GM21528 (cell line): ENCODE results near the gene CAB39.
"Not testable (repeated sequence)": the region's sequence is repeated elsewhere in the genome, so short reads cannot be mapped to it uniquely, and the experiment has no call there.

ENCODE experiments used
- ATAC-seq: cut with Tn5 transposase; IDR thresholded peaks from one replicate; pipeline ENCODE4 v1.9.1; 2021; ENCODE audit warnings: mild to moderate bottlenecking, moderate library complexity; ENCODE audit not compliant: unreplicated experiment, low FRiP score

The CAB39 gene

DNA sequence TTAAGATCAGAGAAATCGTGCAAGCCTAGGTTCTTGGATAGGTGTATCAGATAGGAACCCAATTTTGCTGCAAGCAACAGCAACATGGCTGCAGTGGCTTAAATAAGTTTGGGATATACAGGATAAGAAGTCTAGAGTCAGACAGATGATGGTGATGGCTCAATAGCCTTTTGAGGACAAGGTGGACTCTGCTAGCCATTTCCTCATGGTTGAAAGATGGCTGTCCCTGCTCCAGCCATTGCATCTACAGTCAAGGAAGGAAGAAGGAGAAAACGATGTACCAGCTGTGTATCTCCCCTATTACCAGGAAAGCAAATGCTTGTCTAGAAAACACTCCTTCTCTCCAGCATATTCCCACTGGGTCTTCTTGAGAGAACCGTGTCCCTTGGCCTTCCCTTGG is 30.1 kb upstream of the CAB39 start:
- ATAC-seq: no peak

- ATAC-seq: no peak
Measured at GRCh38 chr2:230684270-230685168, 28.1 kb upstream of the CAB39 start.

DNA sequence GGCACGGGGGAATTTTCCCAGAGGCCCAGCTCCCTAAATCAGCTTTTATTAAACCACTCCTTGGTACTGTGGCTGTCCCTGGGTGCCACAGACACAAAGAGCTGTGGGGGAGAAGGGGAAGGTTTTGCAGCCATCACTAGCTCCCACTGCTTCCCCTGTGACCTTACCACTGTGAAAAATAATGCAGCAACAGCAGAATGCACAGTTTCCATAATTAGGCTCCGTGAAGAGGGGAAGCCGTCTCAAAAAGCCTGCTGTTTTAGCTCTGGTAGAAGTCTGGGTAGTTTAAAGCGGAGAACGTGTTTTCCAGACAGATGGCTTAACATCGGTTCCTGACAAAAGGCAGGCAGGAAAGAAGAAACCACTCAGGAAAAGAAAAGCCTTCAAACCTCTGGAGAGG is 27.5 kb upstream of the CAB39 start:
- ATAC-seq: no peak

DNA sequence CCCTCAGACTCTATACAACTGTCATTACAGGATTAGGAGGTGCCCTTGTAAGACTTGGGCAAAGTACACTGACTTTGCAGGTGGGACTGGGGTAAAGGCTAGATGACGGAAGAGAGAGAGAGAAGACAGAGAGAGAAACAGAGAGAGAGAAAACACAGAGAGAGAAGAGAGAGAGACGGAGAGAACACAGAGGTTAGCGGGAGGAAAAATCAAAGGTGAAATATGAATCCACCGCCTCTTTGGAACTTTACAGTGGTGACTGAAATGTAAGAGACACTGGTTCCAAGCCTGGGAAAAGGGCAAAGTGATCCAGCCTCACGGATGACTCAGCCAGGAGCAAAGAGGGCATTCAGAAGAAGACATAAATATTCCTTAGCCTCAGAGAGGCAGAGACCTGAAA is 25.1 kb upstream of the CAB39 start:
- ATAC-seq: no peak

DNA sequence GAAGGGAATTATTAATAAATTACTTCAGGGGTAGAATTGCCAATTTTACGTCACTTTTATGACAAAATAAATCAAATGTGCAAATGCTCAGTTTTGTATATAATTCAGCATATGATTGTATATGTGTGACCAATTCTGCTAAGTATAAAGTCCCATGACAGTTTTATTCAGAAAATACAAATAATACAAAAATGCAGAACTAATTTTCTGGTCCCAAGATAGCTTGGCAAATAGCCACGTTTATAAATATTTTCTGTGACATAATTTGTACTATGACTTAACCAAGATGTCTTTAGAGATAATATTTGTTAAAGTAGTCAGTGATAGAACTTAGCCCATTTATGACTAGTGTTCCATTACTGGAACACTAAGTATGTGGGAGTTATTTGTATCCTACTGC is 24.2 kb upstream of the CAB39 start:
- ATAC-seq: no peak

- no peak for ATAC-seq
Measured at GRCh38 chr2:230690439-230690838, 22.2 kb upstream of the CAB39 start.

GRCh38 chr2:230691005-230691647 is 21.5 kb upstream of the CAB39 start:
- no peak for ATAC-seq

DNA sequence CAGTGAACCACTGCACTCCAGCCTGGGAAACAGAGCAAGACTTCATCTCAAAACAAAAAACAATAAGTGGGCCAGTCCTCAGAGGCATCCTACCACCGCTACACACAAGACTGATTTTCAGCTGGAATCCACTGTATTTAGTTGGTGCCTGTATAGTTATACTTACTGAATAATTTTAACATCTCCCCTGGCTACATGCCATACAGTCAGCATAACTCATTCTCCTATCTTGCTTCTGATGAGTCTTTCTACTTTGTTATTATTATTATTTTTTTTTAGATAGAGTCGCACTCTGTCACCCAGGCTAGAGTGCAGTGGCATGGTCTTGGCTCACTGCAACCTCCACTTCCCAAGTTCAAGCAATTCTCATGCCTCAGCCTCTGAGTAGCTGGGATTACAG is 19.9 kb upstream of the CAB39 start:
- ATAC-seq: no peak

DNA sequence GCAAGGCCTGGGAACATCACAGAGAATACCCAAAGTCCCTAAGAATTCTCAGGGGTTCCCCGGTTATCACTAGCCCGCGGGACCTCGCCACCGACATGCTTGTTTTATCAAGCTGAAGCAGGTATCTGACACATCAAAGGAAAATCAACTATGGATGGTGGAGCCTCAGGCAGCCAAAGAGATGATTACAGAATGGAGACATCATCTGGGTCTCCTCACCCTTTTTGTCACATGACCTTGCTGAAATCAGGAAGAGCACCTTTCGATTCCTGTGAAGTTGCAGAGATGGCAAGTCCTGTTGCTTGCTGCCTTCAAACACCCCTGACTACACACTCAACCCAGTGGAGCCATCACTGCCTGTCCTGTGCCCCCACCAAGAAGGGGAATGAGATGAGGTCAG is 19.2 kb upstream of the CAB39 start:
- ATAC-seq: no peak

DNA sequence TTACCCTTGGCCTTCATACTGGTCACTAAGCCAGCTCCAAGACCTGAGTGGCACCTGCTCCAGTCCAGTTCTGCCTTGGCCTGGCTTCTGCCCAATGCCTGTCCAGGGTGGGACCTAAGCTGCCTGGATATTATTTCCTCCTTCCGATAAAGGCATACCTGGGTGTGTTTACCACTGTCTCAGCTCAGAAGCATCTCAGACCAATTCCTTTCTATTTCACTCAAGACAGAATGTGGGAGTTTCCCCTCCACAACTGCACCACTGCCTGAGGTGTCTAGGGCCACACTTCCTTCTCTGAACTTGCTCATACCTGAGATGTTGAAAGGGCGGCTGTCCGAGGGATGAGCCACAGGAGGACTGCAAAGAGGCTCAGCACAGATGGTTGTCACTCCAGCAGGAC is 18.4 kb upstream of the CAB39 start:
- ATAC-seq: no peak

DNA sequence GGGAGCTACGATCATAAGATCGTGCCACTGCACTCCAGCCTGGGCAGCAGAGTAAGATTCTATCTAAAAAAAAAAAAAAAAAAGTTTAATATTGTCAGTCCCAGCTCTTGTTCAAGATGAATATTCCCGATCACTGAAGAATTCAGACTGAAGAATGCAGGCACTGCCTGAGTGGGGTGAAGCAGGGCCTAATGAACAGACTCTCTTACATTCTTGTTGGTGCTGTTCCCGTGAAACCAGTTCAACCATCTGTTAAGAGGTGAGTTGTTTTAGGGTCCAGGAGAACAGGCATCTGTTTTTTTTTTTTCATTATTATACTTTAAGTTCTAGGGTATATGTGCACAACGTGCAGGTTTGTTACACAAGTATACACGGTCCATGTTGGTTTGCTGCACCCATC is 17.1 kb upstream of the CAB39 start:
- no peak for ATAC-seq

DNA sequence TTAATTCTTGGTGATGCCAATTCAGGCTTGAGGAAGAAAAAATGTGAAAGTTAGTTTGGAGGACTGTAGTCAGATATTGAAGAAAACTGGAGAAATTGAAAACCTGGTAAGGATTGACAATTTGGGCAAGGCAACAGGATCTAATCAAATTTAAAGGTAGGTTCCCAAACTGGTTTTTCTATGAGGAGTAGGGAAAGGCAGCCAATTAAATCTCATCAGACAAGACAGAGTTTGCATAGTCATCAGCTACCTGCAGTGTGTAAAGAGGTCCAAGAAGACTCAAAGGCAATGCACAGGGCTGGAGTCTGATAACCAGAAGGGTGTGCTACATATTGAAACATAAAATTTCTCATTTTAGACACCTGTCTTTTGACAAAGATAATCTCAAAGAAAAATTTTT is 16.0 kb upstream of the CAB39 start:
- no peak for ATAC-seq

- ATAC-seq: no peak
Measured at GRCh38 chr2:230697676-230698075, 15.0 kb upstream of the CAB39 start.

GRCh38 chr2:230698753-230699152 is 13.9 kb upstream of the CAB39 start:
- ATAC-seq: not testable (repeated sequence)

GRCh38 chr2:230700447-230700846 is 12.2 kb upstream of the CAB39 start:
- ATAC-seq: no peak

DNA sequence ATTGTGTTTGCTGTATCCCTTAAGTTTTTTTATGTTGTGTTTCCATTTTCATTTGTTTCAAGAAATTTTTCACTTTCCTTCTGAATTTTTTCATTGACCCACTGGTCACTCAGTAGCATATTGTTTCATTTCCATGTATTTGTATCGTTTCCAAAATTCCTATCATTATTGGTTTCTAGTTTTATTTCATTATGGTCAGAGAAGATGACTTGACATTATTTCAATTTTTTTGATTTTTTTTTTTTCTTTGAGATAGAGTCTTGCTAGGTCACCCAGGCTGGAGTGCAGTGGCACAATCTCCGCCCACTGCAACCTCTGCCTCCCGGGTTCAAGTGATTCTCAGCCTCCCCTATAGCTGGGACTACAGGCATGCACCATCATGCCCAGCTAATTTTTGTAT is 11.3 kb upstream of the CAB39 start:
- ATAC-seq: no peak

DNA sequence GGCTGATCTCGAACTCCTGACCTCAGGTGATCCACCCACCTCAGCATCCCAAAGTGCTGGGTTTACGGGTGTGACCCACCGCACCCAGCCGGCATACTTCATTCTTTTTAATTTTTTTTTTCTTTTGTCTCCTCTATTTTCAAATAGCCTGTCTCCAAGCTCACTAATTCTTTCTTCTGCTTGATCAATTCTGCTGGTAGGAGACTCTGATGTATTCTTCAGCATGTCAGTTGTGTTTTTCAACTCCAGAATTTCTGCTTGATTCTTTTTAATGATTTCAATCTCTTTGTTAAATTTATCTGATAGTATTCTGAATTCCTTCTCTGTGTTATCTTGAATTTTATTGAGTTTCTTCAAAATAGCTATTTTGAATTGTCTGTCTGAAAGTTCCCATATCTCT is 10.2 kb upstream of the CAB39 start:
- not testable (repeated sequence) for ATAC-seq

DNA sequence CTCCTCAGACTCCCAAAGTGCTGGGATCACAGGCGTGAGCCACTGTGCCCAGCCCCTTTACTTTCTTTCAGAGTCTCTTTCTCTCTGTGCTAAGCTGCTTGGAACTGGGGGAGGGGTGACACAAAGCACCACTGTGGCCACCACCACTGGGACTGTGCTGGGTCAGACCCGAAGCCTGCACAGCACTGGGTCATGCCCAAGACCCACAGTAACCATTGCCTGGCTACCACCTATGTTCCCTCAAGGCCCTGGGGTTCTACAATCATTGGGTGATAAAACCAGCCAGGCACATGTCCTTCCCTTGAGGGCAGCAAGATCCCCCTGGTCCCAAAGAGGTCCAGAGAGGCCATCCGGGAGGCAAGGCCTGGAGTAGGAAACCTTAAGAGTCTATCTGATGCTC is 9.1 kb upstream of the CAB39 start:
- ATAC-seq: no peak

DNA sequence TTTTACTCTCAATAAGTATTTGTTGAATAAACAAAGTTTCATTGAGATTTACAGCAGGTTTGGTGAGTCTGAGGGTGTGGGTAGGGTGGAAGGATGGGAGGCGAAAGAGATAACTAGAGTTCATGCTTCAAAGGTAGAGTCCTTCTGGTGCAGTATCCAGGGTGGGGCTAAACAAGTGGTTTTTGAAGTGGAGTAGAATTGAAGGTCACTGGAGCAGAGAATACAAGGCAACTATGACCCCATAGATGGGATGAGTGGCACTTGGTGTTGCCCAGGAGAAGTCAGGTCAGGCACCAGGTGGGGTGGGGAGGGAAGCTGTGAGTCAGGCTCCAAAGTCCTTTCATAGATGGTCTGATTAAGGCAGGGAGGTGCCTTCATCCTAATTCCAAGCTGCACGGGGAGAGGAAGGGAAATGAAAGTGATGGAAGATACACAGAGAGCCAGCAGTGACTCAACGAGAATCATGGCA is 6.6 kb upstream of the CAB39 start:
- no peak for ATAC-seq

GRCh38 chr2:230706966-230707365 is 5.7 kb upstream of the CAB39 start:
- ATAC-seq: no peak

DNA sequence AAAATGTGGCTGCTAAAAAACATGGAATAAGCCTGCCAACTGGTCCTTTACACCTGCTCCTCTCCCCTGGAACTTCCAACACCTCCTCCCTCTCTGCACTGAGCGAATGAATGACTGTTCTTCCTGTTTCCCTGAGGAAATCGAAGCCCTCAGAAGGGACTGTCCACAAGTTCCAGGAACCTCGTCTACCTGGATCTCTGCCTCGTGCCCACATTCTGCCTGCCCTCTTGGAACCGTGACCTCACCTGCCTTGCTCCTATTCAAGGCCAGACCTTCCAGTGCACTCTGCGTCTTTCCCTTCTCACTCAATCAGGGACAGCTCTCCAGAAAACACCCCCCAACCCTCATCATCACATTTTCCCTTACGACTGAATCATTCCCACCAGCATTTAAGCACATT is 4.4 kb upstream of the CAB39 start:
- no peak for ATAC-seq

- ATAC-seq: no peak
Measured at GRCh38 chr2:230711224-230711623, 1.4 kb upstream of the CAB39 start.
